Measurements from ENCODE around the gene SOX10. TPM values are rescaled to one million over a fixed set of nuclear protein-coding genes. Genes with fewer than 3 reads are reported as not detected.

SOX10 gene
- total and polyA plus RNA-seq, 8 donors, result 0.06 to 0.96 (median 0.30) TPM

DNA sequence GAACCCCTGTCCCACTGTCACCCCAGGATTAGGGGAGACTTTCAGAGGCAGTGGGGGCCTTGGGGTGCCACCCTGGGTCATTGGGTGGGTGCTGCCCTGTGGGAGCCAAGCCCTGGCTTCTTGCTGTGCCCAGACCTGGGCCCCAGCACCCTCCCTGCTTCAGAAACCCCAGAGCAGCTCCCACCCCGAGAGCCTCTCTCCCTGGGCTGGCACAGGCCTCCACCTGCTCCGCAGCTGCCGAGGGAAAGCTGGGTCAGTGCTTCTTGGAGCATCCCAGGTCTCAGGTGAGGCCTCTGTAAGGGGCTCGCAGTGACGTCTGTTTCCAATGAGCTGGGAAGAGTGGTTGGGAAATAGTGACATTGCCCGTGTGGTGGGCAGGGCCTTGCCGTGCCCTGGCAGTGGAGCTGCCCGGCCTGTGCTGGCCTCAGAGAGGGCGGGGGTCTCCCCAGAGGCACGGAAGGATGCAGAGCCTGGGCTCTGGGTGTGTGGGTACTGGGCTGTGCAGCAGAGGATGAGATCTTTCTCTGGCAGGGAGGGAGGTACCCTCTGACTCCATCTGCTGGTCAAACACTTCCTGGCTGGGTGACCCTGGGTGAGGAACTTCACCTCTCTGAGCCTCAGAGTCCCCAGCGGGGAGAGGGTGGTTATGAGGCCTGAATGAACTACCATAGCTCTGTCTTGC lies 53.9 kb downstream of the SOX10 start:
- FAIRE-seq (no peak), ATAC-seq (peak; percentile 30 to 49 (median 46)), DNase-seq (peak in 2 of 6 donors; percentile 52 to 58)
- Histone ChIP-seq H3K4me3 (no peak overlapping the region), H3K4me1 (peaks cover 40 to 58% (median 50%) of the 10 kb centered on the region in 3 donors), H3K27ac (peak overlapping the region; percentile 47 to 71 (median 58)), H3K9me3 (no peaks in the 10 kb centered on the region), H3K36me3 (peaks cover 0 to 14% (median 9%) of the 10 kb centered on the region in 3 donors), H3K27me3 (no peaks in the 10 kb centered on the region)
- intact Hi-C loops (cut with DNase I), result loop anchor here in 1 of 3 donors (10.0 kb wide), 1 partner anchor 116 kb away; no protein-coding TSS in a partner anchor
- WGBS, 2 donors, result 37 to 42% methylated on average over 11 of the region's 11 CpGs
- TF ChIP-seq, protein P1, sequence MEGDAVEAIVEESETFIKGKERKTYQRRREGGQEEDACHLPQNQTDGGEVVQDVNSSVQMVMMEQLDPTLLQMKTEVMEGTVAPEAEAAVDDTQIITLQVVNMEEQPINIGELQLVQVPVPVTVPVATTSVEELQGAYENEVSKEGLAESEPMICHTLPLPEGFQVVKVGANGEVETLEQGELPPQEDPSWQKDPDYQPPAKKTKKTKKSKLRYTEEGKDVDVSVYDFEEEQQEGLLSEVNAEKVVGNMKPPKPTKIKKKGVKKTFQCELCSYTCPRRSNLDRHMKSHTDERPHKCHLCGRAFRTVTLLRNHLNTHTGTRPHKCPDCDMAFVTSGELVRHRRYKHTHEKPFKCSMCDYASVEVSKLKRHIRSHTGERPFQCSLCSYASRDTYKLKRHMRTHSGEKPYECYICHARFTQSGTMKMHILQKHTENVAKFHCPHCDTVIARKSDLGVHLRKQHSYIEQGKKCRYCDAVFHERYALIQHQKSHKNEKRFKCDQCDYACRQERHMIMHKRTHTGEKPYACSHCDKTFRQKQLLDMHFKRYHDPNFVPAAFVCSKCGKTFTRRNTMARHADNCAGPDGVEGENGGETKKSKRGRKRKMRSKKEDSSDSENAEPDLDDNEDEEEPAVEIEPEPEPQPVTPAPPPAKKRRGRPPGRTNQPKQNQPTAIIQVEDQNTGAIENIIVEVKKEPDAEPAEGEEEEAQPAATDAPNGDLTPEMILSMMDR (IDR thresholded peaks at IDR 0.05), result peak in 2 of 4 donors; percentile 15 to 17

DNA sequence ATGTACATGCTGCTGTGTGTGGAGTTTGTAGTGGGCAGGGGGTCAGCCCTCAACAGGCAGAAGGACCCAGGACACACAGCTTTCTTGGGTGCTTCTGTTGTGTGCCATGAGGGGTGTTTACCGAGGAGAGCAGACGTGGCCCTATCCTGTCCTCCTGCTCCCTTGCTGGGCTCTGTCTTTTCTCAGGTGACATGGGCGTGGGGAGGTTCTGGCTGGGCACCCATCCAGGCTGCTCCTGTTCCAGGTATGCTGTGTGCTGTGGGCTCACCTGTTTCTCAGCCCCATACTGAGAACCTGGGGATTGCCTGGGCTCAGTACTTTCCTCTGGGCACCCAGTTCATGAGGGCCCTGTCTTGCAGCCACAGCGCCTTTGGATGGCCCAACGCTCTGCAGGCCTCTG lies 55.0 kb downstream of the SOX10 start:
- TF ChIP-seq, protein P1 (IDR thresholded peaks at IDR 0.05), result no peak
- ATAC-seq (peak; percentile 15 to 38 (median 28)), DNase-seq (peak in 5 of 6 donors; percentile 55 to 78 (median 71)), FAIRE-seq (no peak)
- Histone ChIP-seq H3K4me1 (peaks cover 45 to 66% (median 56%) of the 10 kb centered on the region in 3 donors), H3K27ac (peak overlapping the region; percentile 47 to 71 (median 58)), H3K4me3 (no peak overlapping the region), H3K36me3 (peaks cover 0 to 14% (median 9%) of the 10 kb centered on the region in 3 donors), H3K9me3 (no peaks in the 10 kb centered on the region), H3K27me3 (no peaks in the 10 kb centered on the region)
- intact Hi-C loops (cut with DNase I), result no loop called here
- WGBS, 2 donors, result 39 to 42% methylated on average over 5 of the region's 5 CpGs

DNA sequence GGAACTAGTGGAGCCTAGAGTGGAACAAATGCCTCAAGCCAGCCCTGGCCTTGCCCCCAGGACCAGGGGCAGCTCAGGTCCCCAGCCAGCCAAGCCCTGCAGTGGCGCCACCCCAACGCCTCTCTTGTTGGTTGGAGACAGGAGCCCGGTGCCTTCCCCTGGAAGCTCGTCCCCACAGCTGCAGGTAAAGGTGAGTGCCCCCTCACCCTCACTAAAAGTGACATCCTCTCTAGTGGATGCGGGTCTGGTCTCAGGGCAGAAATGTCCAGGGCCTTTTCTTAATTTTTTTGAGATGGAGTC lies 56.8 kb downstream of the SOX10 start:
- intact Hi-C loops (cut with DNase I), result no loop called here
- DNase-seq (no peak), ATAC-seq (no peak), FAIRE-seq (no peak)
- no peak overlapping the region for H3K4me3 ChIP-seq
- no peaks in the 10 kb centered on the region for H3K27me3 ChIP-seq
- peaks cover 35 to 49% (median 40%) of the 10 kb centered on the region in 3 donors for H3K4me1 ChIP-seq
- 86 to 95% methylated on average over 5 of the region's 5 CpGs for WGBS, 2 donors
- no peak overlapping the region for H3K27ac ChIP-seq
- no peaks in the 10 kb centered on the region for H3K9me3 ChIP-seq
- peaks cover 0 to 22% (median 9%) of the 10 kb centered on the region in 3 donors for H3K36me3 ChIP-seq
- TF ChIP-seq, protein P1 (IDR thresholded peaks at IDR 0.05), result no peak

DNA sequence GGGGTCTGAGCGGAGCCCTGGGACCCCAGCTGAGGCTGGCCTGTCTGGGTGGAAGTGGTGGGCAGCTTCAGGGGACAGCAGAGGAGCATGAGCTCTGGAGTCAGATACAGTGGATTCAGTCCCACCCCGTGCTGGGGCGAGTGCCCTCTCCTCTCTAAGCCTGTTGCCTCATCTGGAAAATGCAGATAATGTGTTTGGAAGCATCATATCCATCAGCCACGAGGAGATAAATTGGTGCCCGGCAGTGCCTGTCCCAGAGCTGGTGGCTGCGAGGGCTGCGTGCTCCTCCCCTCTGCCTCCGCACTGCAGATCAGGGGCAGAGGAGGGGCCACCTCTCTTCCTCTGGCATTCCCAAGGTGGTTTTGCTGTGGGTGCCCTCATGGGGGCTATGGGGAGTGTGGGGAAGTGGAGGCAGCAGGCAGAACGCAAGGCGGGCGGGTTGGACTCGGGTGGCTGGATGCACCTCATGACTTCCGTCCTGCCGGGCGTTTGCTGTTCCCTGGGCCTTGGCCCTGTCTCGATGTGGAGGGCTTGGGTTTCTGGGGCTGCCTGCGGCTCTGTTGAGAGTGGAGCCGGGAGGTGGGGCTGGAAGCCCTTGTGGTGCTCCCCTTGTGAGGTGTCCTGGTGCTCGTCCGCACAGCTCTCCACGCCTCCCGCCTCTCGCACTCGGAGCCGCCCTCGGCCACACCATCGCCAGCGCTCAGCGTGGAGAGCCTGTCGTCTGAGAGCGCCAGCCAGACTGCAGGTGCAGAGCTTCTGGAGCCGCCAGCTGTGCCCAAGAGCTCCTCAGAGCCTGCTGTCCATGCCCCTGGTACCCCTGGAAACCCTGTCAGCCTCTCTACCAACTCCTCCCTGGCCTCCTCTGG lies 57.4 kb downstream of the SOX10 start:
- ATAC-seq (no peak), FAIRE-seq (no peak), DNase-seq (no peak)
- peaks cover 30 to 45% (median 35%) of the 10 kb centered on the region in 3 donors for H3K4me1 ChIP-seq
- peaks cover 0 to 22% (median 9%) of the 10 kb centered on the region in 3 donors for H3K36me3 ChIP-seq
- H3K27ac ChIP-seq, result peak overlapping the region in 1 of 4 donors; percentile 4
- no peaks in the 10 kb centered on the region for H3K27me3 ChIP-seq
- H3K9me3 ChIP-seq, result no peaks in the 10 kb centered on the region
- no peak overlapping the region for H3K4me3 ChIP-seq
- 73 to 79% methylated on average over 27 to 32 of the region's 32 CpGs for WGBS, 2 donors
- TF ChIP-seq, protein P1 (IDR thresholded peaks at IDR 0.05), result no peak
- intact Hi-C loops (cut with DNase I), result no loop called here
